Stomach smooth muscle (tissue), 2 donors: ENCODE data around the gene ARF1.
"Not testable (repeated sequence)": the region's sequence is repeated elsewhere in the genome, so short reads cannot be mapped to it uniquely, and the experiment has no call there.

Source experiments
- H3K27ac ChIP-seq: one replicate; pipeline ENCODE4 v1.7.0; 2013; ENCODE audit warnings: mild to moderate bottlenecking, low read length, inconsistent platforms
- H3K27me3 ChIP-seq, 2 donors: one replicate each; pipeline ENCODE4 v1.7.0; 2013; ENCODE audit warnings: low read length in 2 of 2; ENCODE audit not compliant: insufficient read depth in 2 of 2, control insufficient read depth in 1 of 2
- H3K36me3 ChIP-seq, 2 donors: one replicate each; pipeline ENCODE4 v1.7.0; 2013; ENCODE audit warnings: low read length in 2 of 2; ENCODE audit not compliant: control insufficient read depth in 2 of 2, insufficient read depth in 2 of 2
- H3K4me1 ChIP-seq: one replicate; pipeline ENCODE4 v1.7.0; 2013; ENCODE audit warnings: low read length; ENCODE audit not compliant: control insufficient read depth, insufficient read depth
- H3K4me3 ChIP-seq, 2 donors: one replicate each; pipeline ENCODE4 v1.7.0; 2013; ENCODE audit warnings: low read length in 2 of 2
- H3K9ac ChIP-seq, 2 donors: one replicate each; pipeline ENCODE4 v1.7.0; 2013; ENCODE audit warnings: low read length in 2 of 2, mild to moderate bottlenecking in 1 of 2
- H3K9me3 ChIP-seq, 2 donors: one replicate each; pipeline ENCODE4 v1.7.0; 2013; ENCODE audit warnings: low read length in 2 of 2; ENCODE audit not compliant: control insufficient read depth in 2 of 2
- donor health status: healthy.
- donor health status: Pancreatic carcinoma.

Gene ARF1

GRCh38 chr1:228110556-228110955 lies 28.0 kb downstream of the ARF1 start:
- Histone ChIP-seq H3K4me3 (no peak overlapping the region), H3K27ac (no peak overlapping the region), H3K9me3 (no peaks in the 10 kb centered on the region), H3K9ac (no peak overlapping the region), H3K36me3 (peaks cover 4 to 10% of the 10 kb centered on the region in 2 donors), H3K27me3 (no peaks in the 10 kb centered on the region), H3K4me1 (peaks cover 26% of the 10 kb centered on the region)

DNA sequence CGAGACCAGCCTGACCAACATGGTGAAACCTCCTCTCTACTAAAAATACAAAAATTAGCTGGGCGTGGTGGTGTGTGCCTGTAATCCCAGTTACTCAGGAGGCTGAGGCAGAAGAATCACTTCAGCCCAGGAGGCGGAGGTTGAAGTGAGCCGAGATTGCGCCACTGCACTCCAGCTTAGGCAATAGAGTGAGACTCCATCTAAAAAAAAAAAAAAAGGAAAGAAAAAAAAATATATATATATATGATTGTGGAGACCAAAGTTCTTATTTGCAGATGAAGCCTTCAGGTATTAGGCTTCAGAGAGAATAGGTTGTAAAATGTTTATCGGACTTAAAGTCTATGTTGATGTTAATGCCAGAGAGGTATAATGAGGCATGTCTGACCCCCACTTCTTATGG lies 28.8 kb downstream of the ARF1 start:
- H3K27ac ChIP-seq, H3K27me3 ChIP-seq, H3K9ac ChIP-seq, H3K4me3 ChIP-seq, H3K36me3 ChIP-seq, H3K9me3 ChIP-seq: not testable (repeated sequence)
- peaks cover 26% of the 10 kb centered on the region for H3K4me1 ChIP-seq

GRCh38 chr1:228112167-228112566 lies 29.7 kb downstream of the ARF1 start:
- Histone ChIP-seq H3K36me3 (peaks cover 1 to 4% of the 10 kb centered on the region in 2 donors), H3K4me3 (no peak overlapping the region), H3K9ac (no peak overlapping the region), H3K27ac (no peak overlapping the region), H3K27me3 (no peaks in the 10 kb centered on the region), H3K4me1 (peaks cover 26% of the 10 kb centered on the region), H3K9me3 (no peaks in the 10 kb centered on the region)

GRCh38 chr1:228112617-228113016 lies 30.1 kb downstream of the ARF1 start:
- Histone ChIP-seq H3K36me3 (no peaks in the 10 kb centered on the region), H3K4me1 (peaks cover 24% of the 10 kb centered on the region)

GRCh38 chr1:228114827-228115226 lies 32.3 kb downstream of the ARF1 start:
- Histone ChIP-seq H3K36me3 (no peaks in the 10 kb centered on the region), H3K4me1 (peaks cover 8% of the 10 kb centered on the region), H3K9me3 (no peaks in the 10 kb centered on the region), H3K4me3 (no peak overlapping the region), H3K9ac (no peak overlapping the region), H3K27me3 (no peaks in the 10 kb centered on the region), H3K27ac (no peak overlapping the region)

More at GRCh38 chr1:228112617-228113016, 30.1 kb downstream of the ARF1 start:
- no peak overlapping the region for H3K9ac ChIP-seq
- H3K4me3 ChIP-seq = no peak overlapping the region
- H3K9me3 ChIP-seq = no peaks in the 10 kb centered on the region
- H3K27ac ChIP-seq = no peak overlapping the region
- no peaks in the 10 kb centered on the region for H3K27me3 ChIP-seq

GRCh38 chr1:228117335-228117734 lies 34.8 kb downstream of the ARF1 start:
- Histone ChIP-seq H3K4me3 (no peak overlapping the region), H3K4me1 (no peaks in the 10 kb centered on the region), H3K27ac (no peak overlapping the region), H3K36me3 (no peaks in the 10 kb centered on the region), H3K27me3 (no peaks in the 10 kb centered on the region), H3K9ac (no peak overlapping the region), H3K9me3 (no peaks in the 10 kb centered on the region)

GRCh38 chr1:228118040-228118439 lies 35.5 kb downstream of the ARF1 start:
- H3K9ac ChIP-seq = no peak overlapping the region
- no peaks in the 10 kb centered on the region for H3K36me3 ChIP-seq
- H3K27ac ChIP-seq = no peak overlapping the region
- no peak overlapping the region for H3K4me3 ChIP-seq
- H3K4me1 ChIP-seq = no peaks in the 10 kb centered on the region
- H3K27me3 ChIP-seq = no peaks in the 10 kb centered on the region
- no peaks in the 10 kb centered on the region for H3K9me3 ChIP-seq

GRCh38 chr1:228120351-228120750 lies 37.8 kb downstream of the ARF1 start:
- Histone ChIP-seq H3K4me3 (no peak overlapping the region), H3K36me3 (no peaks in the 10 kb centered on the region), H3K9ac (no peak overlapping the region), H3K27me3 (no peaks in the 10 kb centered on the region), H3K27ac (no peak overlapping the region), H3K9me3 (no peaks in the 10 kb centered on the region), H3K4me1 (no peaks in the 10 kb centered on the region)

DNA sequence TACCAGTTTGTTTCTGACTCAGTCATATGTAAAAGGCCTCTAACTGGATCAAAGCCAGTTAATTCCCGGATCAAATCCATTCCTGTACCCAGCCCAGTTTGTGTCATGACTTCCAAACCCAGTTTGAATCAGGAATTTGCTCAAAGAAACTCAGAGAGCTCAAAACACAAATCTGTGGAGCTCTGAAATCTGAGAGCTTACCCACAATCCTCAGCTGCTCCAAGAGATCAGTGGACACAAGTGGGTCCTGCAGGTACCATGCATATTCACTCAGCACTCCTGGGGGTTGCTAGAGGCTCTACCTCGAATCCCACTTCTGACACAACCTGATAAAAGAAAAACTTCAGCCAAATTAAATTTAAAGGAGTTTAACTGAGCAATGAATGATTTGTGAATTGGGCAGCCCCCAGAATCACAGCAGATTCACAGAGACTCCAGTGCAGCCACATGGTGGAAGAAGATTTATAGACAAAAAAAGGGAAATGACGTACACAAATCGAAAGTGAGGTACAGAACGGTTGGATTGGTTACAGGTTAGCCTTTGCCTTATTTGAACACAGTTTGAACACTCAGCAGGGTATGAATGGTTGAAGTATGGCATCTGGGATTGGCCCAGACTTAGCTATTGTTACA lies 38.5 kb downstream of the ARF1 start:
- Histone ChIP-seq H3K9ac (no peak overlapping the region), H3K27ac (no peak overlapping the region), H3K4me1 (no peaks in the 10 kb centered on the region), H3K9me3 (no peaks in the 10 kb centered on the region), H3K27me3 (no peaks in the 10 kb centered on the region), H3K4me3 (no peak overlapping the region), H3K36me3 (no peaks in the 10 kb centered on the region)

DNA sequence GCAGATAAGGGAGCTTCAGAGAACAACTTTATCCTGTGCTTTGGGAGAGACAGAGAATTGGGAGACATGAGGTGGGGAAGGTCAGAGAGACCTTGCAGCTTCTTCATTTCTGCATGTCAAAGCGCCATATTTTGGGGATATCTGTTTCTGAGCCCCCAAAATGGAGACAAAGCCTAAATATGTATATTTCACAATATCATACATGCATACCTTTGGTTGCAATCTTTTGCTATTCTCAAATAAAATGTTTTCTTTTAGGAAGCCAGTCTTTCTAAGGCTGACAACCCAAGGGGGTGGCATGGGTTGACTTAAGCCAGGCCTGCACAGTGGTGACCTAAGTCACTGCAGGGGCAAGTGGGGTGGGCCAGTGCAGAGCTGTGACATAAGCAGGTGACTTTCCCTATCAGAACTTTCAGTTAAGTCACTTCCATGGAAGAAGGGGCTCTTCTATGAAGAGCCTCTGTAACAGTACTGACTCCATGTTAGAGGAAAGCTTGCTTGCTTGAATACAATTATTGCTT lies 40.5 kb downstream of the ARF1 start:
- no peaks in the 10 kb centered on the region for H3K4me1 ChIP-seq
- H3K36me3 ChIP-seq = no peaks in the 10 kb centered on the region
- H3K4me3 ChIP-seq = no peak overlapping the region
- no peaks in the 10 kb centered on the region for H3K9me3 ChIP-seq
- H3K27ac ChIP-seq = no peak overlapping the region
- no peak overlapping the region for H3K9ac ChIP-seq
- H3K27me3 ChIP-seq = no peaks in the 10 kb centered on the region

DNA sequence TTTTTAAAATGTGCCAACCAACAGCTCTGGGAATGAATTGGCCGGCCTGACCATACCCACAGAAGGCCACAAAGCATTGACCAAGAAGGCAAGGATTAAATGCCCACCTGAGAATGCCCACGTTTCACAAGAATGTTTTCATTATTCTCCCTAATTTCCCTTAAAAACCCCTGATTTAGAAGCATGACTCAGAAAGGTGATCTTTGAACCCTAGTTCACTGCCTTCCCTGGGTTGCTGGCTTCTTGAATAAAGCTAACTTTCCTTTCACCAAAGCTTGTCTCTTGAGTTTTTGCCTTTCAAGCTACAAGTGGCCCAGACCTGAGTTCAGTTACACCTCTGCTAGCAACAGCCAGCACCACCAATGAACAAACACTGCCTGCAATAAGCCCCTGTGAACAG lies 41.0 kb downstream of the ARF1 start:
- Histone ChIP-seq H3K9ac (no peak overlapping the region), H3K4me1 (no peaks in the 10 kb centered on the region), H3K4me3 (no peak overlapping the region), H3K9me3 (no peaks in the 10 kb centered on the region), H3K27ac (no peak overlapping the region), H3K27me3 (peaks cover 0 to 1% of the 10 kb centered on the region in 2 donors), H3K36me3 (no peaks in the 10 kb centered on the region)
